Measurements from ENCODE around the gene ARHGAP24. TPM values are rescaled to one million over a fixed set of nuclear protein-coding genes. Genes with fewer than 3 reads are reported as not detected.

The ARHGAP24 gene
- total RNA-seq, 1 experiment from 2014 or later: 1.3 TPM

DNA sequence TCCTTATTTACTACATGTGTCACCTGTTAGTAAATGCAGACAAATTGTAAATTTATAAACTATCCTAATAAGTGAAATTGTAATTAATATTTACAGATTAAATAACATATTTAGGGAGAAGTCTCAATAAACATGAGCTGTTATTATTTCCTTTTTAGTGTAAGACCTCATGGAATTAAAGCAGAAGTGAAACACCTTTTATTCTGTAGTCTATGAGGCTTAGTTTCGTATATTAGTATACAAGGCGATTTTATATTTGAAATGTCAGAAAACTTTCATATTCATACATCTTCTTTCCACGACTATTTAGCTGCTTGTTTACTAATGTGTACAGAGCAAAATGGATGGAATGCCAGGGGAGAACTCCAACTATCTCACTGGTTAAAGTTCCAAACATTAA lies 414.4 kb downstream of the ARHGAP24 start:
- H3K4me1 ChIP-seq (ENCODE audit: control insufficient read depth in 1 of 2, insufficient read depth in 2 of 2, low read length in 2 of 2): no peaks in the 10 kb centered on the region
- RAD21 ChIA-PET (ENCODE audit: low non-redundant PET in 1 of 2, low total read pairs in 2 of 2, uncharacterized antibody in 2 of 2, unreplicated experiment in 2 of 2): no interaction called here
- H3K9me3 ChIP-seq (ENCODE audit: control insufficient read depth in 1 of 2, insufficient read depth in 1 of 2, low read depth in 1 of 2, low read length in 2 of 2): no peaks in the 10 kb centered on the region
- H3K9ac ChIP-seq (ENCODE audit: low read length): no peak overlapping the region
- no peaks in the 10 kb centered on the region for H3K9me2 ChIP-seq (ENCODE audit: insufficient read depth)
- no peaks in the 10 kb centered on the region for H3K27me3 ChIP-seq (ENCODE audit: insufficient read depth, low read length)
- no TSS peak for BruUV-seq (replicated peaks)
- CTCF ChIA-PET: no interaction called here
- ATAC-seq (no peak), DNase-seq (ENCODE audit: low read depth, low spot score) (no peak)
- POLR2A ChIA-PET: no interaction called here
- no peaks in the 10 kb centered on the region for H3K36me3 ChIP-seq (ENCODE audit: control insufficient read depth in 1 of 2, insufficient read depth in 2 of 2, low read length in 2 of 2)
- no peak overlapping the region for H3K27ac ChIP-seq (ENCODE audit: low read depth, low read length)
- H3K79me2 ChIP-seq (ENCODE audit: insufficient read depth, low read length): no peaks in the 10 kb centered on the region
- H4K20me1 ChIP-seq (ENCODE audit: insufficient read depth): no peaks in the 10 kb centered on the region
- TF ChIP-seq POLR2AphosphoS5 (IDR thresholded peaks at IDR 0.05; ENCODE audit: low read depth, low read length) (no peak), CBX3 (IDR thresholded peaks at IDR 0.05; ENCODE audit: low read depth) (no peak), YY1 (IDR thresholded peaks at IDR 0.05; ENCODE audit: extremely low read depth, insufficient replicate concordance, low read depth, low read length) (no peak), EZH2phosphoT487 (IDR thresholded peaks at IDR 0.05; ENCODE audit: borderline replicate concordance) (no peak), TCF7L2 (IDR thresholded peaks at IDR 0.05; ENCODE audit: borderline replicate concordance, extremely low read depth, insufficient read depth, insufficient read length) (no peak), EGR1 (IDR thresholded peaks at IDR 0.05; ENCODE audit: low read depth) (no peak), REST (IDR thresholded peaks at IDR 0.05; ENCODE audit: low read depth) (no peak), ELF1 (IDR thresholded peaks at IDR 0.05; ENCODE audit: borderline replicate concordance, low read depth) (no peak), POLR2A (IDR thresholded peaks at IDR 0.05; ENCODE audit: borderline replicate concordance, extremely low read depth, insufficient read depth, insufficient read length) (no peak), CEBPB (IDR thresholded peaks at IDR 0.05; ENCODE audit: low read depth) (no peak)
- TF ChIP-seq, protein P1, sequence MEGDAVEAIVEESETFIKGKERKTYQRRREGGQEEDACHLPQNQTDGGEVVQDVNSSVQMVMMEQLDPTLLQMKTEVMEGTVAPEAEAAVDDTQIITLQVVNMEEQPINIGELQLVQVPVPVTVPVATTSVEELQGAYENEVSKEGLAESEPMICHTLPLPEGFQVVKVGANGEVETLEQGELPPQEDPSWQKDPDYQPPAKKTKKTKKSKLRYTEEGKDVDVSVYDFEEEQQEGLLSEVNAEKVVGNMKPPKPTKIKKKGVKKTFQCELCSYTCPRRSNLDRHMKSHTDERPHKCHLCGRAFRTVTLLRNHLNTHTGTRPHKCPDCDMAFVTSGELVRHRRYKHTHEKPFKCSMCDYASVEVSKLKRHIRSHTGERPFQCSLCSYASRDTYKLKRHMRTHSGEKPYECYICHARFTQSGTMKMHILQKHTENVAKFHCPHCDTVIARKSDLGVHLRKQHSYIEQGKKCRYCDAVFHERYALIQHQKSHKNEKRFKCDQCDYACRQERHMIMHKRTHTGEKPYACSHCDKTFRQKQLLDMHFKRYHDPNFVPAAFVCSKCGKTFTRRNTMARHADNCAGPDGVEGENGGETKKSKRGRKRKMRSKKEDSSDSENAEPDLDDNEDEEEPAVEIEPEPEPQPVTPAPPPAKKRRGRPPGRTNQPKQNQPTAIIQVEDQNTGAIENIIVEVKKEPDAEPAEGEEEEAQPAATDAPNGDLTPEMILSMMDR (IDR thresholded peaks at IDR 0.05 in 2 of 3, conservative IDR thresholded peaks at IDR 0.05 in 1 of 3; ENCODE audit: borderline replicate concordance in 1 of 3, insufficient read depth in 1 of 3, low read depth in 2 of 3, low read length in 2 of 3): no peak
- TF ChIP-seq, protein P2, sequence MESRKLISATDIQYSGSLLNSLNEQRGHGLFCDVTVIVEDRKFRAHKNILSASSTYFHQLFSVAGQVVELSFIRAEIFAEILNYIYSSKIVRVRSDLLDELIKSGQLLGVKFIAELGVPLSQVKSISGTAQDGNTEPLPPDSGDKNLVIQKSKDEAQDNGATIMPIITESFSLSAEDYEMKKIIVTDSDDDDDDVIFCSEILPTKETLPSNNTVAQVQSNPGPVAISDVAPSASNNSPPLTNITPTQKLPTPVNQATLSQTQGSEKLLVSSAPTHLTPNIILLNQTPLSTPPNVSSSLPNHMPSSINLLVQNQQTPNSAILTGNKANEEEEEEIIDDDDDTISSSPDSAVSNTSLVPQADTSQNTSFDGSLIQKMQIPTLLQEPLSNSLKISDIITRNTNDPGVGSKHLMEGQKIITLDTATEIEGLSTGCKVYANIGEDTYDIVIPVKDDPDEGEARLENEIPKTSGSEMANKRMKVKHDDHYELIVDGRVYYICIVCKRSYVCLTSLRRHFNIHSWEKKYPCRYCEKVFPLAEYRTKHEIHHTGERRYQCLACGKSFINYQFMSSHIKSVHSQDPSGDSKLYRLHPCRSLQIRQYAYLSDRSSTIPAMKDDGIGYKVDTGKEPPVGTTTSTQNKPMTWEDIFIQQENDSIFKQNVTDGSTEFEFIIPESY (IDR thresholded peaks at IDR 0.05; ENCODE audit: extremely low read depth, insufficient replicate concordance, low read length): no peak
- intact Hi-C loops (cut with micrococcal nuclease): no loop called here
- H3K4me3 ChIP-seq (replicated peaks in 1 of 2; ENCODE audit: low read depth in 1 of 2, low read length in 2 of 2): no peak overlapping the region
- H3K4me2 ChIP-seq (ENCODE audit: low read length): no peak overlapping the region
- H2AFZ ChIP-seq (ENCODE audit: low read depth, low read length, poor library complexity, severe bottlenecking): no peak overlapping the region
